ENCODE measurements around the gene WDFY4.

Gene WDFY4

DNA sequence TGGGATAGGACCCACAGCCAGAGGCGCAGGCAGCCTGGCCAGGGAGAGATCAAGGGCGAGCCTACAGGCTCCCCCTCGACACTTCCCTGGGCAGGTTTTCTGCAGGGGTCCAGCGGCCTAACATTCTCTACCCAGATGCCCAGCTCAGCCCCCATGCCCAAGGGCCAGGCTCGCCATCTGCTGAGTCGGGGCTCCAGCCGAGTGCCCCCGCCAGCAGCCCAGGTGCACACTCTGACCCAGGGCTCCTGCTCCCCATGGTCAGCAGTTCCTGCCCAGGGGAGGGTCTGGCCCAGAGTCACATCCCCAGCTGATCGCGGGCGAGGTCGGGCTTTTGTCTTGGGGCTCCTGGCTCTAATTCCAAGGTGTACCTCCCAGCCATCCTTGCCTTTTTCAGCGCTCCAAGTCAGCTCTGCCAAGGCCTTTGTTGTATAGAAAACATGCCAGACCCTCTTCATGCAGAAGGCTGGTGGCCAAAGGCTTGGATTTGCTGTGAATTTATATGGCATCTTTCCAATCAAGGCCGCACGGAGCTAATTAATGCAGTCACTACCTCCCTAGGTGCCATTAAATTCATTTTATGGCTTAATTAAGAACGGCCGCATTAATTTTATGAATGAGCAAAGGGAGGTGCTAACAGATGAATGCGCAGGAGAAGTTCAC is 134.3 kb downstream of the WDFY4 start:
- intact Hi-C loops (cut with DNase I), result no loop called here
- peak in 2 of 42 donors; percentile 25 to 27 for DNase-seq

DNA sequence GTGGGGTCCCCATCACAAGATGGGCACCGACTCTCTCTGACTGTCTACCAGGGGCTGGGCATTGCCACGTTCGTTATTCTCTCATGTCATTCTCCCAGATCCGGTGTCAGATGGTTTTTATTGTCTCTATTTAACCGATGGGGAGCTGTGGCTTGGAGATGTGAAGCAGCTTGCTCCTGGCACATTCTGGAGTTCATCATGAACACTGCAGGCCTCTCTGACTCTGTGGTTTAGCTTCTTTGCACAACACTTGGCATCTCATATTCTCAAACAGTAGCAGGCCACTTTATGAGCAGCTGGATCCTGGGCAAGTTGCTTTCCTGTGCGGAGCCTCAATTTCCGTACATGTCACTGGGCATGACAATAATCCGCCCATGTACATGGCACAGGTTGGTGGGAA is 135.1 kb downstream of the WDFY4 start:
- intact Hi-C loops (cut with DNase I), result no loop called here
- peak in 1 of 42 donors; percentile 6 for DNase-seq

DNA sequence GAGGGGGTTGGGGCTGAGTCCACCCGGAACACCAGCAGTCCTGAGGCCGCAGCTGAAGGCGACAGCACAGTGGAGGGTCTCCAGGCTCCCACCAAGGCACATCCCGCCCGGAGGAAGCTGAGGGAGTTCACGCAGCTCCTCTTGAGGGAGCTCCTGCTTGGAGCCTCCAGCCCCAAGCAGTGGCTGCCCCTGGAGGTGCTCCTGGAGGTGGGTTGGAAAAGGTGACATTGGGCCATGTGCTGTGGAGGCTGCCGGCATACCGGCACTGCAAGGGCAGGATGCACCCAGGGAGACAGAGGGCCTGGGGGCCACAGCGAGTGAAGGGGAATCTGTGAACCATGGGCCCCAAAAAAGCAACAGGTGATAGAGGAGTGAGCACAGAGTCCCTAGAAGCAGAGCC is 135.6 kb downstream of the WDFY4 start:
- peak in 2 of 42 donors; percentile 3 to 10 for DNase-seq
- intact Hi-C loops (cut with DNase I), result no loop called here

DNA sequence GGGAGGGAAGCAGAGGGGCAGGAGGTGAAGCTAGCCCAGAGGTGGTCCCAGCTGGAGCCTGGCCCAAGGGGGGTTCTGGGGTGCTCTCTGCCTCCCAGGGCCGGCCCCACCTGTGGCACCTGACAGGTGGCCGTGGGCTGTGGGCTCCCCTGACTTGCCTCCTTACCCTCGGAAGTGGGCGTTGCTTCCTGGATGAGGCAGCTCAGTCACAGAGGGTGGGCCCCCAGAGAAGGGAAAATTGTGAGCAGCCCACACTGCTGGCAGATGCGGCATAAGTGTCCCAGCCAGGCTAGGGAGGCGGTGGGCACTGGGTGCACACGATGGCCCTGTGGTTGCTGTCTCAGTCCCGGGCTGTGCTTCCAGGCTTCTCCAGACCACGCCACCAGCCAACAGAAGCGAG is 136.0 kb downstream of the WDFY4 start:
- intact Hi-C loops (cut with DNase I), result no loop called here
- DNase-seq, result peak in 1 of 42 donors; percentile 28

DNA sequence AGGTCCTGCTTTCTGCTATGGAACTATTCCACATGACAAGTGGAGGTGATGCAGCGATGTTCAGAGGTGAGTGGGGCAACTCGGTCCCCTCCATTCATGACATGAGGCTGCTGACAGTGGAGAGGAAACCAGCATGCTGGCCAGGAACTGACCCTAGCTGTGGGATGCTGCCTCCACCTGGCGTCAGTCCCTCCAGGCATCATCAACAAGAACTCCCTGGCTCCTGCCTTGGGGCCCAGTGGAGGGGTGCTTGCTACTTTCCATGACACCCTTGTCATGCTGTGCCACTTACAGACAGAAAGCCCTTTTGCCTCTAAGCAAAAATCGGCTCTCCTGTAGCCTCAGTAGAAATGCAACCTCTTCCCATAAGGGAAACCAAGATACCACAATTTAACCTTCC is 136.4 kb downstream of the WDFY4 start:
- DNase-seq, result peak in 1 of 42 donors; percentile 22
- intact Hi-C loops (cut with DNase I), result no loop called here

DNA sequence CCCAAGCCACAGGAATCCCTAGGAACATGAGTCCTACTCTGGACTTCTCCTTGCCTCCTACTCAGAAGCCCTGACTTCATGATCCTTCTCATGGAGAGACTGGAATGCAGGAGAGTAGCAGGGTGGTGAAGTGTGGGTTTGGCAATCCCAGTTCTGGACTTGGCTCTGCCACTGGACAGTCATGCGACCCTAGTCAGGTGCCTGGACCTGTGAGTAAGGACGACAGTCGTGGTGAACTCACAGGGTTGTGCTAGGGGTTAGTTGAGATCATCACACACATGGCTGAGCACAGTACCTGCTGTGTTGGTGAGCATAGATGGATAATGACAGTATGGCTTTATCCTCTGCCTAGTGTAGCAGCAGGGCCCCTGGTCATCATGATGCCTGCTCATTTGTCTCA is 137.0 kb downstream of the WDFY4 start:
- intact Hi-C loops (cut with DNase I), result no loop called here
- DNase-seq, result peak in 2 of 42 donors; percentile 26 to 34

DNA sequence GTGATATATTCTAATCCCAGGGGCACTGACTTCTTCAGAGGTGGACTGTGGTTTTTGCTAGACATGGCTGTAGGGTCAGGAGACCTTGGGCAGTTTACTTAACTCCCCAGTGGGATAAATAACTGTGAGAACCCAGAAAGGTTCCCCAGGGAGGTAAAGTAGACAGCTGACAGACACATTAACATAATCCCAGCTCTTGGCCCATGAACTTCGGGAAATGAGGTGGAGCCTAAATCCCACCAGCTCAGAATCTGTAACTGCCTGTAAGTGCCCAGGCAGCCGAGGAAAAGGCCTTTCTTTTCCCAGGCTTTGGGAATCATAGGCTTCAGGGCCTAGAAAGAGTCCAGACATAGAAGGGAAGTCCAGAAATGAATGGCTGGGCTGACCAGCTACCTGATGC is 149.0 kb downstream of the WDFY4 start:
- intact Hi-C loops (cut with DNase I), result no loop called here
- DNase-seq, result peak in 1 of 42 donors; percentile 12

DNA sequence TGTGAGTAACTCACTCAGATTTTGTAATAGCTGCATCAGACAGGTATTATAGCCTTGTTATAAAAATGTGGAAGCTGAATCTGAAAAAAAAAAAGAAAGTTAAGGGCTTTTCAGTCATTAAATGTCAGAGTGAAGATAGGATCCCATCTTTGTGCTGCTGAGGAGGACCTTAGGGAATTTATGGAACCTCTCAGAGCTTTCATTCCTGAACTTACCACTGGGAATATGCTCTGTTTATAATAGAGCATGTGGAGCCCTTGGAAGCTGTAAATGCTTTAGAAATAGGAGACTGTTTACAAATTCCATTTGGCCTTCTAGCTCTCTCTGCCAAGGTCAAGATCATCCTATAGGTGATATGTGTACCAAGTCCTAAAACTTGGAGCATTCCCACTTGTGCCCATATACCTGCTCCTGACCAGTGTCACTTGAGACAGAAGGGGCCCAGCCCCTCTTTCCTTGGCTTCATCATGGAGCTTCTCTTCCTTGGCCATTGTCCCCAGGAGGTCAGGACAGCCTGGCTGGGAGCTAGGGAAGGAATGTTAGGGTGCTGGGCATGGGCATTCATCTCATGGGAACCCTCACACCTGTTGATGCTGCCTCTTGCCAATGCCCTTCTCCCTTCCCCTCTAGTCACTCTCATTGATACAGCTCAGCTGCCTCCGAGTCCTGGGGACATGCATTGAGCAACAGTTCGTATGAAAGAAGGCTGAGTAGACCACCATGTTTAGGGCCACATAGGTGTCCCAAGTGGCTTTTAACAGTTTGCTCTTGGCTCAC is 149.7 kb downstream of the WDFY4 start:
- intact Hi-C loops (cut with DNase I), result no loop called here
- peak in 1 of 42 donors; percentile 29 for DNase-seq

DNA sequence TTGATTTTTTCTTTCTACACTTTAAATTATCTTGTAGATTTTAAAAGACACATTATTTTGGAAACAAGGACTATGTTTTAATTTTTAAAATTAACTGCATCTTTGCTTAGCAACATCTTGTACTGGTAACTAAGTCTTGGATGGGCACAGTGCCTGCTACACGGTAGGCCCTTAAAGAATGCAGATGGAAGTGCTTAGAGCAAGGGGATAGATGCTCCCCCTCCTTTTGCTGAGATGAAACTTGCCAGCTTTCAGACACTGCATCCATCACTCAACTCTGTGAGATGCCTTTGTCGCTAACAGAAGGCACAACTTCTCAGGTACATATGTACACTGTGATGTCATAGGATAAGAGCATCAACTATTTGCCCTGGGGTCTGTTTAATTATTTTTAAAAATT is 151.1 kb downstream of the WDFY4 start:
- intact Hi-C loops (cut with DNase I), result no loop called here
- DNase-seq, result no peak

DNA sequence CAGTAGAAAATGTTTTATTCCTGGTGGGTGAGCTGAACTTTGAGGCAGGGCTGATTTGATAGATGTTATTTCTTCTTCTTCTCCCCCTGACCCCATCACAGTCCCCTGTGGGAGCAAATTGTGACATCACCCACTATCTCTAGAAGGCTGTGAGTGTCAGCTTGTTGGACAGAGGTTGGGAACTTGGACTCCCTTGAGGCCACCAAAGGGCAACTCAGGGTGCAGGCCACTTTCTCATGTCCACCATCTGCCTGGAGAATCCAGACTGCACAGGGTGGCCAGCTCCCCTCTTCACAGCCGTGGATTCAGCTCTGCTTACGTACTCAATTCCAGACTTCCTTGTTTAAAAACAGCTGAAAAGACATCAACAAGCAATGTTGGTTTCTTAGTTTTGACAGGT is 151.9 kb downstream of the WDFY4 start:
- intact Hi-C loops (cut with DNase I), result no loop called here
- peak in 1 of 42 donors; percentile 16 for DNase-seq

DNA sequence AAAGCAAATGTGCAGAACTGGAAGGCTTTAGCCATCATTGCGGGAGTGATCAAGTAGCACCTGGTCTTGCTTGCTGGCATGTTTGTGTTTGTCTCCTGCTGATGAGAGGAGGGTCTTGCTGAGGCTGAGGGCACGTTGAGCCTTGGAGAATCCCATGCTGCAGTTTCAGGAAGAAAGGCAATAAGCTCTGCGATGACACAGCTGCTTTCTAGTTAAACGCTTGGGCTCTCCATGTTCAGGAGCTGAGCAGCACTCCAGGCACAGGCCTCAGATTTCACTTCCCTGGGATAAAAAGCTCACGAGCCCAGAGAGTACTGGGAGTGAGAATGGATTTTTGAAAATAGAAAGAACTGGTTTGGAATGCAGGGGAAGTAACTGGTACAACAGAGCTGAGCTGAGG is 154.2 kb downstream of the WDFY4 start:
- DNase-seq, result no peak
- intact Hi-C loops (cut with DNase I), result no loop called here

DNA sequence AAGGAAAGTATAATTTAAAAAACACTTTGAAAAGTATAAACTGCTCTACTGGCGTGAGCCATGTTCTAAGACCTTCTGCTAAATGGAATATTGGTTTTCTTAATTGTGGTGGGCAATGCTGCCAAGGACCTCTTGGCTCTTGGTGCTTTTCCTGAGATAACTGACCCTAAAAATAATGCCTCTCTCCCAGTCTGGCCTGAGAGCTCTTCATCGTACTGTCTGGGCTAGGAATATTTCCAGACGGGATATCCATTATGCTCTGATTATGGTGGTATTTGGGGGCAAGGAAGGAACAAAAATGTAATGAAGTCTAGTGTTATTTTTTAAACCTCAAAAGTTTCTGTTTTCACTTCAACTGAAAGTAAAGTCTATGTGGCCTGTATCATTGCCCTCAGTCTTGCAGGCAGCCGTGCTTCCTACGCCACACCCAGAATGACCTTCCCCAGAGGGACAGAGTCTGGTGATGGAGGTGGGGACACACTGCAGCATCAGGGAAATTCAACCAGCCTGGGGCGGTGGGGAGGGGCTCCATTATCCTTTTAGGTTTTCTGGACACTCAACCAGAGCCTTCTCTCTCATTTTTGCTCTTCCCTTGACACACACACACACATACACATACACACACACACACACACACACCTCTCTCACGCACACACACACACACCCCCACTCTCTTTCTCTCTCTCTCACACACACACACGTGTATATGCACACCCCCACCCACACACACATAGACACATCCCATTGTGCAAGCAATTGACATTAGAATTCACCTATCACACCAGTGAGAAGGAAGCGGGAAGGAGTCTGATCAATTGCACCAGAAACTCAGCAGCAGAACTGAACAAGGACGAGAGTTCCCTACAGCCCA is 155.4 kb downstream of the WDFY4 start:
- intact Hi-C loops (cut with DNase I), result no loop called here
- DNase-seq, result no peak

DNA sequence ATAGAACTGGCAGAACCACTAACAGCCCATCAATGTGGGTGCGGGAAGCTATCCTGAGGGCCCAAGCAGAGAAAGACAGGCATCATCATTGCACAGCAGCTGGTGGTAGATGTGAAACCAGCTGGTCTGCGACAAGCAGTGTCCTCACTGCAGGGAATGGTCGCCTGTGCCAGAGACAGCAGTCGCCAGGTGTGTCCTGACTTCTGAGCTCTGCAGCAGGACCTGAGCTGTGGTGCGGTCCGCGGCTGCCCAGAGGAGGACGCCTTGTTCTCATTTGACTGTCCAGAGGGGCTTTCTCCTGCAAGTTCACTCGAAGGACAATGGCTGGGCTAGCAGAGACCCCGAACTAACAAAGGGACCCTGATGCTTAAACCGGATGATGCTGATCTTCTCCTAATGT is 157.6 kb downstream of the WDFY4 start:
- intact Hi-C loops (cut with DNase I), result no loop called here

DNA sequence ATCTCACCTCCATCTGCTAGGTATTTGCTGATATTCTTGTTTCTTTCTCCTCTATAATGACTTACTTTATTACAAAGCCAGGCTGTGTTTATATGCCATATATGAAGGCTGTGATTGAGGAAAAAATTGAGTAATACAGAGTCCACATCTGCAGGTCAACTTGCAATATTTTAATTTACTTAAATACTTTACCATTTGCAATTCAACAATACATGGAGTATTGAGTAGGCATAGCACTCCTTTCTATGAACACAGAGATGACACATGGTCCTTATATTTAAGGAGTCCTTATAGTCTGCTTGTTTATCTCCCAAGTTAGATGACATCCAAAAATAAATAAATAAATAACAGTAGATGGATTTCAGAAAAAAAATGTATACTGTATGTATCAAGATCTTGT is 158.5 kb downstream of the WDFY4 start:
- DNase-seq, result no peak
- intact Hi-C loops (cut with DNase I), result no loop called here

More for the DNA sequence above, 157.6 kb downstream of the WDFY4 start:
- no peak for DNase-seq

DNA sequence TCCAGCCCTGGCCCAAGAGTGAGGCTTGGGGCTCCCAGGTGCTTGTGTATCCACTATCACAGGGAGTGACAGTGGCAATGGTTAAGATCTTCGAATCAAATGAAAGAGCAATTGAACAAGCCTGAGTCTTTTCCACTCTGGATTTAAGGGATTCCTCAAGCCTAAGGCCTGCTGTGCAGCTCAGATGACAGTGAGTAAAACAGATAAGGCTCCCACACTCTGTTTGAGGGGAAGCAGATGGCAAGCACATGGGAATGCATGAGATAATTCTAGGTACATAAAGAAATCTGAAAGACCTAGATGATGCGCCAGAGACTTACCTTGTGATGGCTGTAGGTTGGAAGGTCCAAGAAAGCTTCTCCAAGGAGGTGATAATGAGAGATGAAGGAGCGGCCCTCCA is 159.9 kb downstream of the WDFY4 start:
- no peak for DNase-seq

DNA sequence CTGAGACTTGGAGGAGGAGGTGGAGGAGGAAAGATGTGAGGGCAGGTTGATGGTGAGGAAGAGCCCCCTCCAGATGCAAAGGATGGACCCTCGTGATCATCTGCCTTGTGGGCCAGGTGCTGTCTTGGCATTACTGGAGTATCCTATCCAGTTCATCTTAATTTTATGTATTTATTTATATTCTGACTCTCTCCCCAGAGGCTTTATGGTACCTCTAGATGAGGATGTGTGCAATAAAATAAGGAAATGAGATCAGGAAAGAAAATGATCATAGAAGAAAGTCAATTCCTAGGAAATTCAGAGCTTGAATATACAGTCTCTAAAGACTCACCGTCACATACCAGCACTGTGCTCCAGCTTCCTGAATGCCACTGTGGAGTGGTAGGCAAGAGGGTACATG is 160.8 kb downstream of the WDFY4 start:
- no peak for DNase-seq
- intact Hi-C loops (cut with DNase I), result no loop called here

More for the DNA sequence above, 159.9 kb downstream of the WDFY4 start:
- intact Hi-C loops (cut with DNase I), result no loop called here

DNA sequence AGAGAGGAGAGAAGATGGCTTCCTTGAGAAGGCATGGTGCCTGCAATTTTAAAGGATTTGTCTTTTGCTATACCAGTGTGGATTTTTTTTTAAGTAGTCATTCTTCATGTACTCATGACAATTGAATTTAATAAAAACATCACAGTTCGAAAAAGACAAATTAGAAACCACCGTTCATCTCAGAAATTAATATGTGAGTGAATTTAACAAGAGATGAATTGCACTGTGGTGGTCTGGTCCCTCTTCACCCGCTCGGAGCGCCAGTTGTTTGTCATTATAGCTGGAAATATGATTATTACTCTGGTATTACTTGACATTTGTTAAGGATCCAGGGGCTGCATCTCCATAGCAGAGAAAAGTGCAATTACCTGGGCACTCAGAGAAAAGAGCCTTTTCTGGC is 163.0 kb downstream of the WDFY4 start:
- no peak for DNase-seq
- intact Hi-C loops (cut with DNase I), result no loop called here

DNA sequence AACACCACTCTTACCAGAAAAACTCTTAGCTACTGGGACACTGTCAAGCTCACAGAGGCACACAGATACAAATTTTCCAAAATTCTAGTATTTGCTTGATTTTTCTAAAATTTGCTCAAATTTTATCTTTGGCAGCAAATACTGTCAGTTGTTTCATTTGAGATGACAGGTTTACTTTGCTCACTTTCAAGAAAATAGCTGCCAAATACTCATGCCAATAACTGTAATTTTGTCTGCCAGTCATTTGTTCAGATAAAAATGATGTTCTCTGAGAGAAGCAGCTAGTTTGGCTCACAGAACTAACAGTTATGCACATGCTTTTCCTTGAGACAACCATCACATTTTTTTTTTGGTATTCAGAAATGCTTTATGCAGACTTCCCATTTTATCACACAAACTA is 172.2 kb downstream of the WDFY4 start:
- intact Hi-C loops (cut with DNase I), result no loop called here
- DNase-seq, result no peak

DNA sequence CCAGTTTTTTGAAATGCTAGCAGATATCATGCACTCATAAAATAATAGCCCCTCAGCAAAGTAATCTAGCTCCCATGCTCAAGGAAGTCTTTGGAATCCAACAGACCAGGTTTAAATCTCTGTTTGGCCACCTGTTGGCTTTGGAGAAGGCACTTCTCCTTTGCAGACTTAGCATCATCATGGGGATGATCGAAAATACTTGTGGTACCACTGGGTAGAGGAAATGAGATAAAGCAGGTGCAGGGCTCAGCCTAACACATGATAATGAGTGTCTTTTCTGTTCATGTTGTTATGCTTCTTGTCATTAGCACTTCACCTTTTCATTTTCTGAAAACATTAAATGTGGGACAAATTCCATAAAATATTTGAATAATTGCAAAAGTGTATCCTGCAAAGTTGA is 187.6 kb downstream of the WDFY4 start:
- DNase-seq, result no peak

DNA sequence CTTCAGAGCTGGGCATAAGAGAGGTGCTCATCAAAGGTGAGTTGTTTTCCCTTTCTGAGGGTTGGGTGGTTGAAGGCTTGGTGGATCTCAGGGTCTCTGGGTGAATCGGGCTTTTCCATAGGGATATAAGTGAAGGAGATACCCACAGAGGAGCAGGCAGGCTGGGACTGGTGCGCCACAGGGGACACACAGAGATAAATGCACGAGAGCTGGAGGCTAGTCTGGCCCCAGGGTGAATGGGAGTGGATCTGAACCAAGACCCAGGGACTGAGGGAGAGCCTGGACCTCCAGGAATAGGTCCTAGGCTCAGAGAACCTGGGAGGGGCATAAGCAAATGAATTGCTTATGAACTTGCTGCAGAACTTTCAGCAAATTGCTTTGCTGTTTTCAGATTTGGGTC is 193.4 kb downstream of the WDFY4 start:
- no peak for DNase-seq
- intact Hi-C loops (cut with DNase I), result no loop called here

More for the DNA sequence above, 187.6 kb downstream of the WDFY4 start:
- intact Hi-C loops (cut with DNase I), result no loop called here
